Activated CD4-positive, alpha-beta memory T cell treated with anti-CD3 and anti-CD28 coated beads for 36 hours (primary cell): ENCODE measurements around the gene DHX35. TPM values are rescaled to one million over a fixed set of nuclear protein-coding genes. Genes with fewer than 3 reads are reported as not detected.
A peak's percentile ranks its signal among the peaks of the same experiment; 100 is the strongest.

ENCODE experiments used
- CTCF ChIA-PET: fragments of 350-600 bp; sonication (Branson Sonifier 250); formaldehyde crosslinking; loops from one replicate; lab custom pipeline; 2021; ENCODE audit warnings: antibody characterized with exemption, inconsistent platforms; lab: Charles Lee
- POLR2A ChIA-PET: fragments of 350-600 bp; sonication (Branson Sonifier 250); formaldehyde crosslinking; loops from one replicate; lab custom pipeline; 2021; ENCODE audit warnings: antibody characterized with exemption; lab: Charles Lee
- DNase-seq: peaks from one replicate; pipeline ENCODE4 v3.0.0-alpha.2; 2020
- H3K27ac Mint-ChIP-seq: one replicate; pipeline ENCODE4 v1.8.0; 2021; ENCODE audit warnings: mixed read lengths
- H3K27me3 Mint-ChIP-seq: one replicate; pipeline ENCODE4 v1.8.0; 2021; ENCODE audit warnings: mixed read lengths
- H3K36me3 Mint-ChIP-seq: one replicate; pipeline ENCODE4 v1.8.0; 2021; ENCODE audit warnings: mixed read lengths
- H3K4me1 Mint-ChIP-seq: one replicate; pipeline ENCODE4 v1.8.0; 2021; ENCODE audit warnings: low read depth, mixed read lengths
- H3K4me3 Mint-ChIP-seq: one replicate; pipeline ENCODE4 v1.8.0; 2021; ENCODE audit warnings: mild to moderate bottlenecking, mixed read lengths
- H3K9me3 Mint-ChIP-seq: one replicate; pipeline ENCODE4 v1.8.0; 2021; ENCODE audit warnings: mixed read lengths
- intact Hi-C: fragments of 100-400 bp; cut with micrococcal nuclease; formaldehyde crosslinking; loops from one replicate; pipeline ENCODE4 v1.15.1; 2023
- total RNA-seq, 2 experiments: library from RNA; stranded (reverse); gene quantifications; one replicate each; pipeline ENCODE4 v1.2.3, GENCODE V29; 2021

Gene DHX35
- total RNA-seq, 2 experiments from 2014 or later = 7.7 to 8.3 TPM

- Mint-ChIP-seq H3K4me1 (peaks cover 34% of the 10 kb centered on the region), H3K27ac (no peak overlapping the region), H3K9me3 (no peaks in the 10 kb centered on the region), H3K4me3 (no peak overlapping the region), H3K36me3 (peaks cover 53% of the 10 kb centered on the region), H3K27me3 (no peaks in the 10 kb centered on the region)
- no peak for DNase-seq
- CTCF ChIA-PET = interaction anchor here (0.6 to 1.1 kb wide), 2 partner anchors 10 to 917 kb away, joined by 3 read pairs; no protein-coding TSS in a partner anchor
- intact Hi-C loops = no loop called here
- POLR2A ChIA-PET = no interaction called here
Observed at GRCh38 chr20:38999965-39000910, 38.1 kb downstream of the DHX35 start.

DNA sequence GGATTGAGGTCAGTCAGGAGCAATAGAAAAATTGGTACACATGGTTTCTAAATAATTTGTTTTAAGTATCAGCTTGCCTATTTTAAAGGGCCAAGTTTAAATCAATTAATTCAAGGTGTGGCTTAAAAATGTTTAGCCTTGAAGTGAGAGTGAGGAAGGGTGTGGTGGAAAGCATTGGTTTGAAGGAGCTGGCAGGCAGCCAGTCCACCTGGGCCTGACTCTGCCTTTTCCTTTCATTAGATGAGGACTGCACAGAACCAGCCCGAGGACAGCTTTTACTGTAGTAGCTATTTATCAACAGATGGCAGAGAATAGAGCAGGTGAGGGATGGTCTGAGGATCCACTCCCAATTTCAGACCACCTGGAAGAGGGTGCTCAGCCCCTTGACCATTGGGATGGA, 42.4 kb downstream of the DHX35 start:
- Mint-ChIP-seq H3K27me3 (no peaks in the 10 kb centered on the region), H3K4me3 (no peak overlapping the region), H3K4me1 (peaks cover 20% of the 10 kb centered on the region), H3K9me3 (no peaks in the 10 kb centered on the region), H3K27ac (no peak overlapping the region), H3K36me3 (peaks cover 58% of the 10 kb centered on the region)
- intact Hi-C loops = no loop called here
- CTCF ChIA-PET = interaction anchor here (1.7 to 3.7 kb wide), 2 partner anchors 12 to 45 kb away, joined by 3 to 20 read pairs; no protein-coding TSS in a partner anchor
- POLR2A ChIA-PET = no interaction called here
- DNase-seq = peak; percentile 30

DNA sequence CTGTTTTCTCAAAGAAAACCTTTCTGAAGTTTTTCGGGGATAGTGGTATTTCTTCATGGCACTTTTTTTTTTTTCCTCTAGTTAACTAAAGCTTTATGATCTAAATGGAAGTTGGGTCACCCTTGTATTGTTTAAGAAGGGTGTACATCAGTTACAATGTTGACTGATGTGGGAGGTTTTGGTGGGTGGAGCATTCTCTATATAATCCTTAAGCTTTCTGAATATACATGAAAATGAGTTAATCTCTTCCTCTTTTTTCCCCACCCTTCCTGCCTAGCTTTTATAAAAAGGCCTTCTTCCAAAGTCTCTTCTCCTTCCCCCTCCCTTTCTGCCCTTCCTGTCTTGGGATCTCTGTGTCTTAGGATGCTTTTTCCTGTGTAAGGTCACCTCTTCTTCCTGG, 47.2 kb downstream of the DHX35 start:
- DNase-seq = no peak
- Mint-ChIP-seq H3K27me3 (no peaks in the 10 kb centered on the region), H3K36me3 (peaks cover 42% of the 10 kb centered on the region), H3K4me1 (peaks cover 12% of the 10 kb centered on the region), H3K9me3 (no peaks in the 10 kb centered on the region), H3K27ac (no peak overlapping the region), H3K4me3 (no peak overlapping the region)
- CTCF ChIA-PET = interaction anchor here (1.2 kb wide), 1 partner anchor 11 kb away, joined by 3 read pairs; no protein-coding TSS in a partner anchor
- intact Hi-C loops = no loop called here
- POLR2A ChIA-PET = interaction anchor here (1.3 kb wide), 1 partner anchor 47 kb away, joined by 3 read pairs; the partner anchor contains the start of gene DHX35

- Mint-ChIP-seq H3K4me3 (no peak overlapping the region), H3K27me3 (no peaks in the 10 kb centered on the region), H3K36me3 (peaks cover 49% of the 10 kb centered on the region), H3K4me1 (peaks cover 8% of the 10 kb centered on the region), H3K9me3 (no peaks in the 10 kb centered on the region), H3K27ac (no peak overlapping the region)
- no peak for DNase-seq
- ChIA-PET POLR2A (no interaction called here), CTCF (no interaction called here)
- intact Hi-C loops = no loop called here
Observed at GRCh38 chr20:39010496-39010895, 48.4 kb downstream of the DHX35 start.

- no peak for DNase-seq
- Mint-ChIP-seq H3K4me1 (peaks cover 30% of the 10 kb centered on the region), H3K27me3 (no peaks in the 10 kb centered on the region), H3K27ac (no peak overlapping the region), H3K9me3 (peaks cover 5% of the 10 kb centered on the region), H3K4me3 (no peak overlapping the region), H3K36me3 (peaks cover 60% of the 10 kb centered on the region)
- CTCF ChIA-PET = interaction anchor here (1.1 kb wide), 1 partner anchor 36 kb away, joined by 3 read pairs; no protein-coding TSS in a partner anchor
- POLR2A ChIA-PET = no interaction called here
- intact Hi-C loops = no loop called here
Observed at GRCh38 chr20:39013662-39014109, 51.5 kb downstream of the DHX35 start.

DNA sequence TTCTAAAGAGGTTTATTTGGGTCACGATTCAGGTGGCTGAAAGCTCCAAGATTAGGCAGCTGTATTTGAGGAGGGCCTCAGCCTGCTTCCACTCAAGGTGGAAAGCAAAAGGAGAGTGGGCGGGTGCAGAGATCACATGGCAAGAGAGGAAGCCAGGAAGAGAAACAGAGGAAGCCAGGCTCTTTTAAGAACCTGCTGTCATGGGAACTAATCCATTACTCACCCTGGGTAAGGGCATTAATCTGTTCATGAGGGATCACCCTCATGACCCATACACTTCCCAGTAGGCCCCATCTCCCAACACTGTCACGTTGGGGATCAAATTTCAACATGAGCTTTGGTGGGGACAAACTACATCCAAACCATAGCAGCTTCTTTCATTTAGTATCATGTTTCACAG, 53.9 kb downstream of the DHX35 start:
- H3K4me3 Mint-ChIP-seq = no peak overlapping the region
- ChIA-PET POLR2A (interaction anchor here (0.6 kb wide), 1 partner anchor 30 kb away, joined by 3 read pairs; no protein-coding TSS in a partner anchor), CTCF (interaction anchor here (0.9 to 2.2 kb wide), 2 partner anchors 12 to 34 kb away, joined by 3 to 5 read pairs; no protein-coding TSS in a partner anchor)
- peaks cover 5% of the 10 kb centered on the region for H3K9me3 Mint-ChIP-seq
- H3K4me1 Mint-ChIP-seq = peaks cover 43% of the 10 kb centered on the region
- H3K36me3 Mint-ChIP-seq = peaks cover 57% of the 10 kb centered on the region
- intact Hi-C loops = no loop called here
- H3K27ac Mint-ChIP-seq = no peak overlapping the region
- no peak for DNase-seq
- H3K27me3 Mint-ChIP-seq = no peaks in the 10 kb centered on the region

- H3K27ac Mint-ChIP-seq = no peak overlapping the region
- peaks cover 5% of the 10 kb centered on the region for H3K9me3 Mint-ChIP-seq
- ChIA-PET CTCF (interaction anchor here (0.9 to 2.2 kb wide), 2 partner anchors 12 to 33 kb away, joined by 3 to 5 read pairs; no protein-coding TSS in a partner anchor), POLR2A (interaction anchor here (0.6 kb wide), 1 partner anchor 31 kb away, joined by 3 read pairs; no protein-coding TSS in a partner anchor)
- no peak overlapping the region for H3K4me3 Mint-ChIP-seq
- intact Hi-C loops = no loop called here
- H3K36me3 Mint-ChIP-seq = peaks cover 58% of the 10 kb centered on the region
- H3K4me1 Mint-ChIP-seq = peaks cover 45% of the 10 kb centered on the region
- no peak for DNase-seq
- no peaks in the 10 kb centered on the region for H3K27me3 Mint-ChIP-seq
Observed at GRCh38 chr20:39016506-39016905, 54.4 kb downstream of the DHX35 start.

- intact Hi-C loops = loop anchor here (1.0 to 2.0 kb wide), 3 partner anchors 44 to 177 kb away; partner anchors contain the start of gene DHX35
- ChIA-PET CTCF (no interaction called here), POLR2A (no interaction called here)
- Mint-ChIP-seq H3K4me1 (peaks cover 57% of the 10 kb centered on the region), H3K9me3 (peaks cover 5% of the 10 kb centered on the region), H3K27me3 (no peaks in the 10 kb centered on the region), H3K4me3 (no peak overlapping the region), H3K27ac (no peak overlapping the region), H3K36me3 (peaks cover 78% of the 10 kb centered on the region)
- DNase-seq = no peak
Observed at GRCh38 chr20:39019027-39019426, 56.9 kb downstream of the DHX35 start.

DNA sequence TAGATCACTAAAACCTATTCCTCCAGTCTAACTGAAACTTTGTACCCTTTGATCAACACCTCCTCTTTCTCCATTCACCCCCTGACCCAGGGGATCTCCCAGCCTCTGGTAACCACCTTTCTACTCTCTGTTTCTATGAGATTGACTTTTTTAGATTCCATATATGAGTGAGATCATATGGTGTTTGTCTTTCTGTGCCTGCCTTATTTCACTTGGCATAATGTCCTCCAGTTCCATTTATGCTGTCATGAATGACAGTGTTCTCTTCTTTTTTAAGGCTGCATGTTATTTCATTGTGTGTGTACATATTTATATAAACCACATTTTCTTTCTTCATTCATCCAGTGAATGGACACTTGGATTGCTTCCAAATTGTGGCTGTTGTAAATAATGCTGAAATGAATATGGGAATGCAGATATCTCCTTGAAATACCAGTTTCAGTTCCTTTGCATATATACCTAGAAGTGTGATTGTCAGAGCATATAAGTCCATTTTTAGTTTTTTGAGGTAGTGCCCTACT, 57.7 kb downstream of the DHX35 start:
- intact Hi-C loops = loop anchor here (1.0 to 2.0 kb wide), 4 partner anchors 23 to 178 kb away; partner anchors contain the start of gene DHX35
- peaks cover 59% of the 10 kb centered on the region for H3K4me1 Mint-ChIP-seq
- H3K27me3 Mint-ChIP-seq = no peaks in the 10 kb centered on the region
- H3K4me3 Mint-ChIP-seq = no peak overlapping the region
- DNase-seq = peak; percentile 72
- CTCF ChIA-PET = interaction anchor here (1.1 kb wide), 1 partner anchor 30 kb away, joined by 3 read pairs; no protein-coding TSS in a partner anchor
- POLR2A ChIA-PET = interaction anchor here (1.1 kb wide), 1 partner anchor 214 kb away, joined by 3 read pairs; the partner anchor contains the start of gene PPP1R16B
- peaks cover 75% of the 10 kb centered on the region for H3K36me3 Mint-ChIP-seq
- no peak overlapping the region for H3K27ac Mint-ChIP-seq
- H3K9me3 Mint-ChIP-seq = peaks cover 5% of the 10 kb centered on the region

- DNase-seq = peak; percentile 62
- peaks cover 70% of the 10 kb centered on the region for H3K36me3 Mint-ChIP-seq
- peak overlapping the region; percentile 43 for H3K27ac Mint-ChIP-seq
- CTCF ChIA-PET = interaction anchor here (0.6 to 1.1 kb wide), 4 partner anchors 27 to 297 kb away, joined by 3 to 4 read pairs (median 4); partner anchors contain the start of gene DHX35
- no peaks in the 10 kb centered on the region for H3K9me3 Mint-ChIP-seq
- intact Hi-C loops = loop anchor here (2.0 kb wide), 1 partner anchor 25 kb away; no protein-coding TSS in a partner anchor
- H3K4me1 Mint-ChIP-seq = peaks cover 63% of the 10 kb centered on the region
- no peak overlapping the region for H3K4me3 Mint-ChIP-seq
- no peaks in the 10 kb centered on the region for H3K27me3 Mint-ChIP-seq
- POLR2A ChIA-PET = interaction anchor here (0.8 to 1.2 kb wide), 3 partner anchors 27 to 93 kb away, joined by 3 to 4 read pairs (median 4); partner anchors contain the start of gene DHX35
Observed at GRCh38 chr20:39021748-39022147, 59.6 kb downstream of the DHX35 start.

DNA sequence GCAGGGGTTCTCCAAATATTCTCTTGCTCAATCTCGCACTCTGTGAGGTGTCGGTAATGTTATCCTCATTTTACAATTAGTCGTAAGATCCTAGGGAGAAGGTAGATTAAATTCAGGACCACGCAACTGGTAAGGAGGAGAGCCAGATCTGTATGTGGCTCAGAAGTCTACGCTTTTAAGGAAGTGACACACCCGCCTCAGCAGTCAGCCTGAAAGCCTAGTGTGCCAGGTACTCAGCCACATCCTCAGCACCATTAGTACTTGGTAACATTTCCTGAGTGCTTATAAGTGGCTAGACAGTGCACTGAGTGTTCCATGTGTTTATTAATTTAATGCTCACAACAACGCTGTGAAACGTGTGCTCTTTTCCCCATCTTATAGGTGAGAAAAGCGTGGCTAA, 63.7 kb downstream of the DHX35 start:
- H3K27me3 Mint-ChIP-seq = no peaks in the 10 kb centered on the region
- peaks cover 33% of the 10 kb centered on the region for H3K4me1 Mint-ChIP-seq
- CTCF ChIA-PET = interaction anchor here (1.0 kb wide), 1 partner anchor 24 kb away, joined by 3 read pairs; no protein-coding TSS in a partner anchor
- no peak overlapping the region for H3K27ac Mint-ChIP-seq
- POLR2A ChIA-PET = no interaction called here
- peak; percentile 58 for DNase-seq
- peaks cover 48% of the 10 kb centered on the region for H3K36me3 Mint-ChIP-seq
- no peaks in the 10 kb centered on the region for H3K9me3 Mint-ChIP-seq
- intact Hi-C loops = loop anchor here (1.0 kb wide), 1 partner anchor 100 kb away; the partner anchor contains the start of gene FAM83D
- H3K4me3 Mint-ChIP-seq = no peak overlapping the region
